Liver (tissue), 3 donors: Measurements from ENCODE around the gene SIN3B.

Experiments used
- ATF3 ChIP-seq: IDR thresholded peaks from 2 replicates; pipeline ENCODE4 v1.6.1; 2016; ENCODE audit warnings: antibody characterized with exemption
- CTCF ChIP-seq: fragments of 150-350 bp; IDR thresholded peaks from 2 replicates; pipeline ENCODE4 v1.5.1; 2017; ENCODE audit warnings: improper control_type of control experiment, low read depth, low read length; ENCODE audit not compliant: missing input control
- HNF4A ChIP-seq, 2 donors: conservative IDR thresholded peaks; 2 replicates each; pipeline ENCODE4 v1.6.1; 2016; ENCODE audit warnings: antibody characterized with exemption in 2 of 2, mild to moderate bottlenecking in 2 of 2
- HNF4G ChIP-seq: IDR thresholded peaks from 2 replicates; pipeline ENCODE4 v1.6.1; 2016; ENCODE audit warnings: antibody characterized with exemption
- MAX ChIP-seq: IDR thresholded peaks from 2 replicates; pipeline ENCODE4 v1.6.1; 2016; ENCODE audit warnings: antibody characterized with exemption
- NR2F2 ChIP-seq: IDR thresholded peaks from 2 replicates; pipeline ENCODE4 v1.6.1; 2016; ENCODE audit warnings: antibody characterized with exemption
- RAD21 ChIP-seq, 2 donors: IDR thresholded peaks; 2 replicates each; pipeline ENCODE4 v1.6.1; 2016; ENCODE audit warnings: antibody characterized with exemption in 2 of 2, mild to moderate bottlenecking in 2 of 2
- REST ChIP-seq: IDR thresholded peaks from 2 replicates; pipeline ENCODE4 v1.6.1; 2016; ENCODE audit warnings: antibody characterized with exemption, mild to moderate bottlenecking
- RXRA ChIP-seq, 2 donors: IDR thresholded peaks; 2 replicates each; pipeline ENCODE4 v1.6.1; 2017 to 2018; ENCODE audit warnings: antibody characterized with exemption in 2 of 2, mild to moderate bottlenecking in 1 of 2
- SP1 ChIP-seq: IDR thresholded peaks from 2 replicates; pipeline ENCODE4 v1.6.1; 2018; ENCODE audit warnings: antibody characterized with exemption, mild to moderate bottlenecking
- TAF1 ChIP-seq: conservative IDR thresholded peaks from 2 replicates; pipeline ENCODE4 v1.6.1; 2016; ENCODE audit warnings: antibody characterized with exemption, mild to moderate bottlenecking
- YY1 ChIP-seq: IDR thresholded peaks from 2 replicates; pipeline ENCODE4 v1.6.1; 2016; ENCODE audit warnings: antibody characterized with exemption, mild to moderate bottlenecking
- ZBTB33 ChIP-seq: IDR thresholded peaks from 2 replicates; pipeline ENCODE4 v1.6.1; 2016; ENCODE audit warnings: antibody characterized with exemption
- donor health status: healthy.
- donor health status: healthy.

GRCh38 chr19:16795731-16796130, 33.5 kb upstream of the SIN3B start:
- no peak for TF ChIP-seq REST
- no peak for TF ChIP-seq CTCF
- no peak for TF ChIP-seq NR2F2
- no peak for TF ChIP-seq ZBTB33
- TF ChIP-seq RAD21 (IDR thresholded peaks at IDR 0.05), result no peak
- no peak for TF ChIP-seq MAX
- TF ChIP-seq HNF4G, result no peak
- TF ChIP-seq YY1, result no peak
- TF ChIP-seq TAF1, result no peak
- TF ChIP-seq ATF3, result no peak
- no peak for TF ChIP-seq SP1
- TF ChIP-seq HNF4A (conservative IDR thresholded peaks at IDR 0.05), result no peak
- no peak for TF ChIP-seq RXRA (IDR thresholded peaks at IDR 0.05)
